T-helper 1 cell (primary cell): ENCODE data around the gene IQSEC3.

Experiments used
- DNase-seq, 5 donors: peaks; one replicate each; pipeline ENCODE4 v3.0.0-alpha.2; 2012 to 2020

The IQSEC3 gene

DNA sequence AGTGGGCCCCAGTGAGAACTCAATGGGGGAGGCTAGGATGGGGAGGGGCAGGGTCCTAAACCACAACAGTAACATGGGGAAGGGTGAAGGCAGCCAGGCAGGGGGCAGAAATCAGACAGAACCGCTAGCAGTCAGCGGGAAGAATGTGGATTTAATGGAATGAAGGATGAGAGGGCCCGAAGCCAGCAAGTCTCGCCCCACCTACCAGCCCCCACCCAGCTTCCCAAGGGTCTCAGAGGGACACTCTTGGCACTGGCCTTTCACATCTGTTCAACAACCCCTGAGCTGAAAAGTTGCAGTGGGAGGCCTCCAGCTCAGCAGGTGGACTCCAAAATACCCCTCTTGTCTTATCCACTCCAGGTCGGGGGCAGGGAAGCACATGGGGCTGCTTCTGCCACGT, 153.9 kb downstream of the IQSEC3 start:
- no peak for DNase-seq

DNA sequence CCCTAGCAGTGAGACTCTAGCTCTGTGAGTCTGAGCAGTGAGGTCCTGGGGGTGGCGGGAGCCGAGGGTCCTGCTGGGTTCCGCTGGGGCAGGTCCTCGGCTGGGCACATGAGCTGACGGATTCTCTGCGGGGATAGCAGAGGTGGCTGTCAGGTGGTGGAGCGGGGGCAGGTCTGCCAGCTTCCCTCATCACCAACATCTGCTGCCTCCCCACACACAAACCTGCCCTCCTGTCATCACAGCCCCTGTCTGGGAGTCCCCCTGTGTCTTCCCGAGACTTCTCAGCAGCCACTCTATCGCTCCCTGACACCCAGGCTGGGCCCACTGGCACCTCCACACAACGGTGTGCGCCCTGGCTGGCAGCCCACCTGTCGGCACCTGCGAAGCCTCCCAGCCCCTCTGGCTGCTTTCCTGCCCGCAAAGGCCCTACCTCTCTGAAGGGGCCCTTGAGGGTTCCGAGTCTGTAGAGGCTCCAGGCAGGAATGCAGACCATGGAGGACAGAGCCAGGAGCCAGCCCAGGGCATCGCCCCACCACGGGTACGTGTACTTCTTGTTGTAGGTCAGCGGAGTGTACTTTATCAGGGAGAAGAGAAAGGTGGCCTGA, 154.5 kb downstream of the IQSEC3 start:
- no peak for DNase-seq

DNA sequence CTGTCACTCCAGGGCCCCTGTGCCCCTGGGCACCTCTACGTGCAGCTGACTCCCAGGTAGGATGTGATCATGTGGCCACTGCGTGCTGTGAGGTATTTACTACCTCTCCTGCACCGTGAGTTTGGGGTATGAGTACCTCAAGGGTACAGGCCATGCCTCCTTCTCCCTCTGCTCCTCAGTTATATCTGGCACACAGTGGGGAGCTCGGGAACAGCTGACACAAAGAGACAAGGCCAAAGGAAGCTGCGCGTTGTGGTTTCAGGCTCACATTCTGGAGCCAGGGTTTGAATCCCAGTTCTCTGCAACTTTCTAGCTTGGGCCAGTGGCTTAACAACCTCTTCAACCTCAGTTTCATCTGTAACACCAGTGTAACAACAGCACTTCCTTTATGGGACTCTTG, 155.2 kb downstream of the IQSEC3 start:
- no peak for DNase-seq

DNA sequence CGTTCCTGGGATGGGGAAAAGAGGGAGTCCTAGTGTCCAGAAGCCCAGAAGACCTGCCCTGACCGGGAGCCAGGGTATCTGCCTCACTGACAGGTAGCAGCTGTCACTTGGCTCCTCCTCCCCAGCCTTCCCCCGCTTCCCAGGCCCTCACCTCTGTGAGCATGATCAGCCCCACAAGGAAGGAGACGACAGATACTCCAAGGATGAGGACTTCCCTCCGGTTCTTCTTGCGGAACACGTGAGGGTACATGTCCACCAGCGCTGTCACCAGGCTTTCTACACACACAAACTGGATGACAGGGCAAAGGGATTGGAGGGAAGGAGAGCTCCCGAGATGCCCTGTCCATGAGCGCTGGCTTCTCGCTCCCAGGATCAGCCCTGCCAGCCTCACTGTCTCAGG, 157.3 kb downstream of the IQSEC3 start:
- DNase-seq = no peak

DNA sequence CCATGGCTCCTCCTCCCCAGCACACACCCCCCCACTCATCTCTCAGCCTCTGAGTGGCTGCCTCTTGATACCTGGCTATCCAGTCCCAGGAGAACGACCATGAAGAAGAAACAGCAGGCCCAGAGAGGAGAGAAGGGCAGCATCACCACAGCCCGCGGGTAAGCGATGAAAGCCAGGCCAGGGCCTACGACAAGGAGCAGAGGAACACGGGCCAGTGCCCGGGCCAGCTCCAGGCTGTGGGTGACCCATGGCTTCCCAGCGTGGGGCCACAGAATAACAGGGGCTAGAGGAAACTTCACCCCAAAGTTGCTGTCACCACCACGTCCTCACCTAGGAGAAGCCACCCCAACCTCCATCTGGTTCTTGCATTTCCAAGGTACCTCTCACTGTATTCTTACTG, 157.8 kb downstream of the IQSEC3 start:
- no peak for DNase-seq

DNA sequence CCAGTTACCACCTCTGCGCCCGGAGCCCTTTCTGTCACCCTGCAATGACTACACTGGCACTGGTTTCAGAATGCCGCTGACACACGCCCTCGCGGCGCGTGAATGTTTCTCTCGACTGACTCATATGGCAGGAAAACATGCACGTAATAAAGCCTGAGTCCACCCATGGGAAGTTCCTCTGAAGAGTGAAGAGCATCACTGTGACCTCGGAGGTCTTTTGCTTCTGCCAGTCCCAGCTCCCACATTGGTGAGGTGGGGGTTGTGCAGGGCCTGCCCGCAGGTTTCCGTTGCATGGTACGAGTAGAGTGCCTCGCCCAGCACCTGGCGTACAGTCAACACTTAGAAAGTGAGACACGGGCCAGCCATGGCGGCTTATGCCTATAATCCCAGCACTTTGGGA, 158.4 kb downstream of the IQSEC3 start:
- no peak for DNase-seq

DNA sequence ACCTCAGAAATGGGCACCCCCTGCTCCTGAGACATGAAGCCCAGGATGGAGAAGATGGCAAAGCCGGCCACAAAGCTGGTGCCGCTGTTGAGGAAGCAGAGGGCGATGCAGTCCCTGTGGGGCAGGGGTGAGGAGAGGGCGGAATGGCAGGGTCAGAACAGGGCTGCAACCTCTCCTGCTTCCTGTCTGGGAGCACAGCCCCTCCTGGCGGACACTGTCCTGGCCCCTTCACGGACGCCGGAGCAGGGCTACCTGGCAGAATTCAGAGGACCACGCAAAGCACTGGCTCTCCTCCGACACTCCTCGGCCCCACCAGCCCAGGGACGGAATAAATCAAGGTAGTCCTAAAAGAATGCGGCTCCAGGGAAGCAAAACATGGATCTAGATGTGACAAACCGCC, 159.8 kb downstream of the IQSEC3 start:
- no peak for DNase-seq

DNA sequence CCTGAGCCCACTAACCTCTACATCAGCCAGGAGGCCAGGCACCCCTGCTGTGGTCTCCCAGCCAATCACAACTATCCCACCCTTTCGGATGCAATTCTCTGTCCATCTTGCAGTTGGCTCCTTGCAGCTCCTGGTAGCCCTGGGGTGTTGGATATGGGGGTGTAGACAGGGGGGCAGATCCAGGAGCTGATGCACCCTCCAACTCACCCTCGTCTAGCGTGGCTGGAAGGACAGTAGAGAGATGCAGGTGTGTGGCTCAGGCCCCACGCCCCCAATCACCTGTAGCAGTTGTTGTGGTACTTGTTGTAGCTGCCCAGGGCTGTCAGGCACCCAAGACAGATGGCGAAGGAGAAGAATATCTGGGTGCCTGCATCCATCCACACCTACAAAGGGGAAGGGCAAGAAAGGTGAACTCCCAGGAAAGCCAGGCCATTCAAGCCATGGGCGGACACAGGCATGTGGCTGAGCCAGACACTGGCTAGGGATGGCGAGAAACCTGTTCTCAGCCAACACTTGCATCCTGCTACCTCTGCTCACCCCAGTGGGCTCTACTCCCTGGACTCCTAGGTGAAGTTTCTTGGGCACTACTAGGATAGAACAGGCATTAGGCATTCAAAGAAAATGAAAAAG, 160.8 kb downstream of the IQSEC3 start:
- DNase-seq = no peak
